GM19324 (cell line): ENCODE results near the gene ST6GALNAC3.
"Not testable (repeated sequence)": the region's sequence is repeated elsewhere in the genome, so short reads cannot be mapped to it uniquely, and the experiment has no call there.

Source experiments
- ATAC-seq: cut with Tn5 transposase; IDR thresholded peaks from one replicate; pipeline ENCODE4 v1.9.1; 2021; ENCODE audit warnings: mild to moderate bottlenecking, moderate library complexity; ENCODE audit not compliant: unreplicated experiment, low FRiP score

Gene ST6GALNAC3

GRCh38 chr1:76074321-76075187 lies at the start of gene ST6GALNAC3:
Gene ST6GALNAC3, plus strand, starts transcription at chr1:76074746.
- peak; percentile 86 for ATAC-seq

- no peak for ATAC-seq
Measured at GRCh38 chr1:76027341-76027740, 47.2 kb upstream of the ST6GALNAC3 start.

- no peak for ATAC-seq
Measured at GRCh38 chr1:76029331-76029730, 45.2 kb upstream of the ST6GALNAC3 start.

- no peak for ATAC-seq
Measured at GRCh38 chr1:76031496-76031895, 43.0 kb upstream of the ST6GALNAC3 start.

GRCh38 chr1:76033800-76034475 lies 40.6 kb upstream of the ST6GALNAC3 start:
- no peak for ATAC-seq

- ATAC-seq, result no peak
Measured at GRCh38 chr1:76035053-76035452, 39.5 kb upstream of the ST6GALNAC3 start.

- ATAC-seq, result no peak
Measured at GRCh38 chr1:76037324-76037723, 37.2 kb upstream of the ST6GALNAC3 start.

- no peak for ATAC-seq
Measured at GRCh38 chr1:76038287-76039004, 36.1 kb upstream of the ST6GALNAC3 start.

GRCh38 chr1:76046149-76046548 lies 28.4 kb upstream of the ST6GALNAC3 start:
- ATAC-seq, result no peak

GRCh38 chr1:76048219-76048618 lies 26.3 kb upstream of the ST6GALNAC3 start:
- no peak for ATAC-seq

- ATAC-seq, result no peak
Measured at GRCh38 chr1:76048926-76049325, 25.6 kb upstream of the ST6GALNAC3 start.

GRCh38 chr1:76049498-76049897 lies 25.0 kb upstream of the ST6GALNAC3 start:
- no peak for ATAC-seq

GRCh38 chr1:76050073-76050472 lies 24.5 kb upstream of the ST6GALNAC3 start:
- not testable (repeated sequence) for ATAC-seq

GRCh38 chr1:76053021-76053420 lies 21.5 kb upstream of the ST6GALNAC3 start:
- no peak for ATAC-seq

GRCh38 chr1:76054359-76054758 lies 20.2 kb upstream of the ST6GALNAC3 start:
- no peak for ATAC-seq

- ATAC-seq, result no peak
Measured at GRCh38 chr1:76055987-76056386, 18.6 kb upstream of the ST6GALNAC3 start.

GRCh38 chr1:76059451-76059850 lies 15.1 kb upstream of the ST6GALNAC3 start:
- no peak for ATAC-seq

- no peak for ATAC-seq
Measured at GRCh38 chr1:76065270-76065669, 9.3 kb upstream of the ST6GALNAC3 start.

GRCh38 chr1:76066394-76066793 lies 8.2 kb upstream of the ST6GALNAC3 start:
- no peak for ATAC-seq

GRCh38 chr1:76068542-76068941 lies 6.0 kb upstream of the ST6GALNAC3 start:
- ATAC-seq, result no peak

GRCh38 chr1:76068953-76069561 lies 5.5 kb upstream of the ST6GALNAC3 start:
- no peak for ATAC-seq
